IMR-90 (cell line): ENCODE measurements around the gene CLDN18. TPM values are rescaled to one million over a fixed set of nuclear protein-coding genes. Genes with fewer than 3 reads are reported as not detected.

ENCODE experiments used
- ATAC-seq: fragments of 200-7000 bp; cut with Tn5 transposase; 2 replicates; pipeline ENCODE4 v1.9.1; 2020; ENCODE audit warnings: low read depth, mild to moderate bottlenecking, moderate library complexity
- BruUV-seq: library from RNA; stranded (reverse); fragments of 400-500 nt; replicated peaks from 2 replicates; lab custom pipeline; 2021; lab: Mats Ljungman, UMichigan
- CTCF ChIA-PET: fragments of 300-600 bp; formaldehyde crosslinking; extraction: SDS; loops from one replicate; lab custom pipeline; 2021; ENCODE audit warnings: antibody characterized with exemption; lab: Yijun Ruan, JAX
- POLR2A ChIA-PET: fragments of 300-600 bp; sonication (Branson Sonifier 250); formaldehyde crosslinking; loops from one replicate; lab custom pipeline; 2022; ENCODE audit warnings: antibody characterized with exemption; ENCODE audit not compliant: unreplicated experiment; lab: Charles Lee
- DNase-seq: peaks from one replicate; pipeline ENCODE4 v3.0.0; 2013
- H2AFZ ChIP-seq: replicated peaks from 2 replicates; pipeline ENCODE3; 2013; ENCODE audit warnings: low read length, mild to moderate bottlenecking; ENCODE audit not compliant: poor library complexity
- H2AK5ac ChIP-seq: 2 replicates; pipeline ENCODE4 v1.6.1; 2013; ENCODE audit warnings: low read depth, low read length, inconsistent platforms
- H2AK9ac ChIP-seq: replicated peaks from 2 replicates; pipeline ENCODE3; 2013; ENCODE audit warnings: mild to moderate bottlenecking, low read depth, low read length, moderate library complexity; ENCODE audit not compliant: poor library complexity
- H2BK120ac ChIP-seq: 2 replicates; pipeline ENCODE4 v1.6.1; 2013; ENCODE audit warnings: low read depth, low read length, inconsistent platforms
- H2BK15ac ChIP-seq: 3 replicates; pipeline ENCODE4 v1.6.1; 2013; ENCODE audit warnings: low read depth, low read length, inconsistent platforms
- H2BK20ac ChIP-seq: 2 replicates; pipeline ENCODE4 v1.6.1; 2013; ENCODE audit warnings: low read depth, mild to moderate bottlenecking, inconsistent platforms, low read length, moderate library complexity
- H2BK5ac ChIP-seq: 2 replicates; pipeline ENCODE4 v1.6.1; 2013; ENCODE audit warnings: mild to moderate bottlenecking, low read depth, low read length, inconsistent platforms; ENCODE audit not compliant: poor library complexity, severe bottlenecking
- H3K14ac ChIP-seq: replicated peaks from 2 replicates; pipeline ENCODE4 v1.6.1; 2013; ENCODE audit warnings: low read depth, low read length, inconsistent platforms
- H3K18ac ChIP-seq: 2 replicates; pipeline ENCODE4 v1.6.1; 2013; ENCODE audit warnings: low read depth, low read length, control low read depth
- H3K23ac ChIP-seq: 2 replicates; pipeline ENCODE4 v1.6.1; 2013; ENCODE audit warnings: low read depth, low read length, inconsistent platforms
- H3K27ac ChIP-seq: 2 replicates; pipeline ENCODE4 v1.5.1; 2013; ENCODE audit warnings: mild to moderate bottlenecking, control low read depth, low read length; ENCODE audit not compliant: insufficient read depth
- H3K27me3 ChIP-seq: 2 replicates; pipeline ENCODE4 v1.6.1; 2013; ENCODE audit warnings: low read length; ENCODE audit not compliant: control insufficient read depth, insufficient read depth
- H3K36me3 ChIP-seq: 2 replicates; pipeline ENCODE4 v1.6.1; 2013; ENCODE audit warnings: low read length, mixed read lengths; ENCODE audit not compliant: control insufficient read depth, insufficient read depth
- H3K4ac ChIP-seq: 2 replicates; pipeline ENCODE4 v1.6.1; 2013; ENCODE audit warnings: low read depth, low read length, inconsistent platforms
- H3K4me1 ChIP-seq: 2 replicates; pipeline ENCODE4 v1.6.1; 2013; ENCODE audit warnings: low read length, mixed read lengths; ENCODE audit not compliant: control insufficient read depth, insufficient read depth
- H3K4me2 ChIP-seq: 2 replicates; pipeline ENCODE4 v1.6.1; 2013; ENCODE audit warnings: low read depth, mild to moderate bottlenecking, control low read depth, low read length, moderate library complexity
- H3K4me3 ChIP-seq: 2 replicates; pipeline ENCODE4 v1.5.1; 2013; ENCODE audit warnings: low read depth, mild to moderate bottlenecking, control low read depth, low read length, moderate library complexity; ENCODE audit not compliant: insufficient read depth
- H3K56ac ChIP-seq: 2 replicates; pipeline ENCODE4 v1.6.1; 2013; ENCODE audit warnings: low read length, inconsistent platforms; ENCODE audit not compliant: insufficient read depth; ENCODE audit errors: extremely low read depth
- H3K79me1 ChIP-seq, 2 experiments: 2 replicates each; pipeline ENCODE4 v1.6.1; 2013; ENCODE audit warnings: low read length in 2 of 2, inconsistent platforms in 1 of 2, low read depth in 1 of 2
- H3K9ac ChIP-seq: 2 replicates; pipeline ENCODE4 v1.6.1; 2013; ENCODE audit warnings: low read depth, low read length, control low read depth
- H3K9me1 ChIP-seq: 2 replicates; pipeline ENCODE4 v1.6.1; 2013; ENCODE audit warnings: low read length, inconsistent platforms; ENCODE audit not compliant: insufficient read depth
- H3K9me3 ChIP-seq: 2 replicates; pipeline ENCODE4 v1.6.1; 2013; ENCODE audit warnings: low read length; ENCODE audit not compliant: control insufficient read depth, insufficient read depth
- H4K20me1 ChIP-seq: 2 replicates; pipeline ENCODE4 v1.6.1; 2013; ENCODE audit warnings: low read length, inconsistent platforms; ENCODE audit not compliant: insufficient read depth
- H4K5ac ChIP-seq: 2 replicates; pipeline ENCODE4 v1.6.1; 2013; ENCODE audit warnings: mild to moderate bottlenecking, low read depth, low read length, control low read depth
- H4K8ac ChIP-seq, 2 experiments: 2 replicates each; pipeline ENCODE4 v1.6.1; 2013; ENCODE audit warnings: low read depth in 2 of 2, low read length in 2 of 2, control low read depth in 1 of 2, inconsistent platforms in 1 of 2
- H4K91ac ChIP-seq: 2 replicates; pipeline ENCODE4 v1.6.1; 2013; ENCODE audit warnings: low read depth, low read length, inconsistent platforms; ENCODE audit not compliant: insufficient read depth
- MAFK ChIP-seq: IDR thresholded peaks from 2 replicates; pipeline ENCODE4 v1.6.1; 2012; ENCODE audit warnings: low read depth, low read length, improper control_type of control experiment
- POLR2A ChIP-seq: IDR thresholded peaks from 2 replicates; pipeline ENCODE4 v1.6.1; 2012; ENCODE audit warnings: mild to moderate bottlenecking, low read depth, low read length
- RCOR1 ChIP-seq: IDR thresholded peaks from 2 replicates; pipeline ENCODE4 v1.6.1; 2012; ENCODE audit warnings: mild to moderate bottlenecking, low read length, improper control_type of control experiment; ENCODE audit not compliant: insufficient replicate concordance
- SMC3 ChIP-seq: fragments of 150-350 bp; IDR thresholded peaks from 2 replicates; pipeline ENCODE4 v1.6.1; 2016; ENCODE audit warnings: low read depth, mild to moderate bottlenecking, antibody characterized with exemption, low read length, moderate library complexity
- WGBS, 2 experiments: methylation state at CpG; one replicate each; pipeline versions ENCODE4 v1.1.5 to v1.1.7; 2013; ENCODE audit warnings: missing lambda C conversion rate in 2 of 2; ENCODE audit not compliant: insufficient read length in 1 of 2; ENCODE audit errors: extremely low coverage in 2 of 2; 5-methylcytosine and 5-hydroxymethylcytosine counted together
- dilution Hi-C: fragments of 300-500 bp; cut with HindIII; formaldehyde crosslinking; loops from one replicate; pipeline ENCODE4 v1.14.3; 2018; ENCODE audit warnings: low sequenced_read_pairs; ENCODE audit not compliant: unreplicated experiment
- in situ Hi-C: fragments of 300-500 bp; cut with MboI; formaldehyde crosslinking; loops from 3 replicates; pipeline ENCODE4 v1.14.3; 2019; ENCODE audit warnings: low sequenced_read_pairs, inconsistent platforms, mixed read lengths
- intact Hi-C: fragments of 100-400 bp; cut with micrococcal nuclease; formaldehyde crosslinking; loops from 2 replicates; pipeline ENCODE4 v1.10.0; 2022
- polyA plus RNA-seq, 3 experiments: library from polyadenylated mRNA; depleted of rRNA; stranded (reverse); fragments of >200 nt; gene quantifications; 2 replicates each; pipeline ENCODE4 v1.2.3, GENCODE V29; 2012; ENCODE audit warnings: low replicate concordance in 1 of 3
- total RNA-seq: library from RNA; depleted of rRNA; stranded (reverse); fragments of >200 nt; gene quantifications from 2 replicates; pipeline ENCODE4 v1.2.3, GENCODE V29; 2012
- TF ChIP-seq, protein P1 (sequence below): conservative IDR thresholded peaks from 2 replicates; pipeline ENCODE4 v1.5.1; 2012; ENCODE audit warnings: mild to moderate bottlenecking, low read depth, low read length, improper control_type of control experiment

CLDN18 gene
- total and polyA plus RNA-seq, 2 of the 4 experiments (the other 2 are of a cell fraction): not detected

GRCh38 chr3:138054057-138054456 lies 44.1 kb downstream of the CLDN18 start:
- Histone ChIP-seq H2BK120ac (no peak overlapping the region), H2AK5ac (no peak overlapping the region), H3K4ac (no peak overlapping the region), H3K27me3 (no peaks in the 10 kb centered on the region), H2AK9ac (no peak overlapping the region), H2AFZ (no peak overlapping the region), H3K9me3 (no peaks in the 10 kb centered on the region), H4K91ac (no peak overlapping the region), H2BK15ac (no peak overlapping the region), H4K20me1 (no peaks in the 10 kb centered on the region; the same call in 1 of the 2 replicates), H3K4me1 (peaks cover 5% of the 10 kb centered on the region), H3K9me1 (peaks cover 3% of the 10 kb centered on the region; the same call in 1 of the 2 replicates), H3K36me3 (no peaks in the 10 kb centered on the region; the same call in 1 of the 2 replicates), H2BK5ac (no peak overlapping the region), H3K4me2 (no peak overlapping the region), H3K14ac (no peak overlapping the region), H2BK20ac (no peak overlapping the region), H3K4me3 (no peak overlapping the region), H3K9ac (no peak overlapping the region), H3K79me1 (0 out of 4 replicates have a peak, but pooled peaks cover 0 to under 1% of the 10 kb centered on the region in 2 experiments), H3K56ac (no peak overlapping the region), H4K8ac (no peak overlapping the region), H4K5ac (no peak overlapping the region), H3K27ac (no peak overlapping the region), H3K18ac (no peak overlapping the region), H3K23ac (no peak overlapping the region)
- DNase-seq (no peak), ATAC-seq (no peak)
- in situ Hi-C loops: no loop called here
- no TSS peak for BruUV-seq
- TF ChIP-seq POLR2A (no peak), MAFK (peak; percentile 98), RCOR1 (no peak), SMC3 (no peak)
- TF ChIP-seq, protein P1, sequence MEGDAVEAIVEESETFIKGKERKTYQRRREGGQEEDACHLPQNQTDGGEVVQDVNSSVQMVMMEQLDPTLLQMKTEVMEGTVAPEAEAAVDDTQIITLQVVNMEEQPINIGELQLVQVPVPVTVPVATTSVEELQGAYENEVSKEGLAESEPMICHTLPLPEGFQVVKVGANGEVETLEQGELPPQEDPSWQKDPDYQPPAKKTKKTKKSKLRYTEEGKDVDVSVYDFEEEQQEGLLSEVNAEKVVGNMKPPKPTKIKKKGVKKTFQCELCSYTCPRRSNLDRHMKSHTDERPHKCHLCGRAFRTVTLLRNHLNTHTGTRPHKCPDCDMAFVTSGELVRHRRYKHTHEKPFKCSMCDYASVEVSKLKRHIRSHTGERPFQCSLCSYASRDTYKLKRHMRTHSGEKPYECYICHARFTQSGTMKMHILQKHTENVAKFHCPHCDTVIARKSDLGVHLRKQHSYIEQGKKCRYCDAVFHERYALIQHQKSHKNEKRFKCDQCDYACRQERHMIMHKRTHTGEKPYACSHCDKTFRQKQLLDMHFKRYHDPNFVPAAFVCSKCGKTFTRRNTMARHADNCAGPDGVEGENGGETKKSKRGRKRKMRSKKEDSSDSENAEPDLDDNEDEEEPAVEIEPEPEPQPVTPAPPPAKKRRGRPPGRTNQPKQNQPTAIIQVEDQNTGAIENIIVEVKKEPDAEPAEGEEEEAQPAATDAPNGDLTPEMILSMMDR: no peak
- ChIA-PET POLR2A (no interaction called here), CTCF (interaction anchor here (2.0 kb wide), 1 partner anchor 8 kb away, joined by 13 read pairs; no protein-coding TSS in a partner anchor)
- no CpG with 5 or more reads among the region's 1 CpG for WGBS, 2 experiments
- dilution Hi-C loops: no loop called here
- intact Hi-C loops: loop anchor here (10.0 kb wide), 1 partner anchor 259 kb away; no protein-coding TSS in a partner anchor
